T follicular helper cell (primary cell): ENCODE results near the gene CIB2.

ENCODE experiments used
- DNase-seq: peaks from one replicate; pipeline ENCODE4 v3.0.0-alpha.2; 2020; ENCODE audit warnings: low read depth

The CIB2 gene

GRCh38 chr15:78083687-78084448, 47.4 kb downstream of the CIB2 start:
- DNase-seq = no peak

- no peak for DNase-seq
Observed at GRCh38 chr15:78083186-78083585, 48.1 kb downstream of the CIB2 start.

GRCh38 chr15:78082743-78083110, 48.5 kb downstream of the CIB2 start:
- no peak for DNase-seq

- DNase-seq = no peak
Observed at GRCh38 chr15:78082106-78082742, 49.0 kb downstream of the CIB2 start.

GRCh38 chr15:78080088-78080460, 51.2 kb downstream of the CIB2 start:
- DNase-seq = no peak

GRCh38 chr15:78079298-78080087, 51.8 kb downstream of the CIB2 start:
- no peak for DNase-seq

- no peak for DNase-seq
Observed at GRCh38 chr15:78077871-78078210, 53.4 kb downstream of the CIB2 start.

GRCh38 chr15:78077053-78077870, 54.0 kb downstream of the CIB2 start, which contains the start of gene TBC1D2B:
TBC1D2B (minus strand) TSS chr15:78077711; CDS start chr15:78077652, 59 bp downstream.
- peak; percentile 63 for DNase-seq

- no peak for DNase-seq
Observed at GRCh38 chr15:78076231-78077052, 54.8 kb downstream of the CIB2 start.

- DNase-seq = no peak
Observed at GRCh38 chr15:78075490-78076230, 55.6 kb downstream of the CIB2 start.

GRCh38 chr15:78073046-78073787, 58.0 kb downstream of the CIB2 start:
- no peak for DNase-seq

GRCh38 chr15:78072080-78072892, 59.0 kb downstream of the CIB2 start:
- DNase-seq = no peak

- no peak for DNase-seq
Observed at GRCh38 chr15:78071383-78071782, 59.9 kb downstream of the CIB2 start.

GRCh38 chr15:78070049-78070700, 61.1 kb downstream of the CIB2 start:
- peak; percentile 39 for DNase-seq

GRCh38 chr15:78069462-78070029, 61.7 kb downstream of the CIB2 start:
- no peak for DNase-seq

- DNase-seq = no peak
Observed at GRCh38 chr15:78069052-78069414, 62.2 kb downstream of the CIB2 start.

- DNase-seq = no peak
Observed at GRCh38 chr15:78067328-78068228, 63.7 kb downstream of the CIB2 start.
